ENCODE data around the gene MAX.

DNA sequence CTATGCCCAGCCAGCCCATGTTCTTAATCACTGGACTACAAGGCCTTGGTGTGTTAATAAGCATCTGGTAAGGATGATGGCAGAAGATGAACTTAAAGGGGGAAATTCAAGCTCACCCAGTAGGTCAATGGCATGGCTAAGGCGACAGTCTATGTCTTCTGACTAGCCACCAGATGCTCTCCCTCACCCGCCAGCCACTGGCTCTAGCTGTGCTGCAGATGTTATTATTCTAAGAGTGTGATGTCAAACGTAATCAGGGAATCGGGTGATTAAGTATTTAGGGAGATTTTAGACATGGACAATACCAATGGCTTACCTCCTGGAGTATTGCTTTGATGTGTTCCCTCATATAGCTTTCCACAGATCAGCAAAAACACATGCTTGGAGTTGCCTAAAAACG, 39.2 kb upstream of the MAX start:
- TF ChIP-seq GATA2 (IDR thresholded peaks at IDR 0.05; ENCODE audit: low read depth, low read length): no peak
- no peak for TF ChIP-seq GATA3 (IDR thresholded peaks at IDR 0.05; ENCODE audit: low read depth, low read length)

Measured in SH-SY5Y (cell line).